ENCODE data around the gene ARHGAP26. TPM values are rescaled to one million over a fixed set of nuclear protein-coding genes. Genes with fewer than 3 reads are reported as not detected.

Gene ARHGAP26
- total RNA-seq, 1 donor from 2014 or later: 35.4 TPM

DNA sequence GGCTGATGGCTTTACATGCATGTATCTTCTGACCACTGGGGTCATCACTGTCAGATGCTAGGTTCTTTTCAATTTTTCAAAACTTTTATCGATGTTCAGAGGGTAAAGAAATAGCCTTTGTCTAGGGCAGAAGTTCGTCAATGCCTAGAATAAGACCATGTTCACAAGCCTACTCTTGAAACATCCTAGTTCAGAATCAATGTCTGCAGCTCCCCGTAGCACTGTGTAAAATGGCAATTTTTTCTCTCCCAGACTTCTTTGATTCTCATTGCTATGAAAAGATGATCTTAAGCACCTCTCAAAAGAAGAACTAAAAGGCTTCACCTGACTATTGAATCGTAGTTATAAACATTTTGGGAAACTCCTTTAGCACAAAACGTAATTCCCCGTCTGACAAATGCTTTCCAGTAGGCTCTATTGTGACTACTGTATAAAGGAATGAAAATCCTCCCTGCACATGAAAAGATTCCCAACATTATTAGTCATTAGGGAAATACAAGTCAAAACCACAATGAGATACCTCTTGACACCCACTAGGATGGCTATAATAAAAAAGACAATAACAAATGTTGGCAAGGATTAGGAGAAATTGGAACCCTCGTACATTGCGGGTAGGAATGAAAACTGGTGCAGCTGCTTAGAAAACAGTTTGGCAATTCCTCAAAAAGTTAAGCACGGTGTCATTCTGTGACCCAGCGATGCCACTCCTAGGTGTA lies 263.5 kb downstream of the ARHGAP26 start:
- Histone ChIP-seq H3K36me3 (no peaks in the 10 kb centered on the region), H3K4me1 (peaks cover 3% of the 10 kb centered on the region), H3K27ac (no peak overlapping the region), H3K9me3 (no peaks in the 10 kb centered on the region), H3K27me3 (no peaks in the 10 kb centered on the region), H3K4me3 (no peak overlapping the region)
- intact Hi-C loops (cut with DNase I): no loop called here
- ATAC-seq (no peak), DNase-seq (no peak)
- TF ChIP-seq CTCF (IDR thresholded peaks at IDR 0.05): no peak

DNA sequence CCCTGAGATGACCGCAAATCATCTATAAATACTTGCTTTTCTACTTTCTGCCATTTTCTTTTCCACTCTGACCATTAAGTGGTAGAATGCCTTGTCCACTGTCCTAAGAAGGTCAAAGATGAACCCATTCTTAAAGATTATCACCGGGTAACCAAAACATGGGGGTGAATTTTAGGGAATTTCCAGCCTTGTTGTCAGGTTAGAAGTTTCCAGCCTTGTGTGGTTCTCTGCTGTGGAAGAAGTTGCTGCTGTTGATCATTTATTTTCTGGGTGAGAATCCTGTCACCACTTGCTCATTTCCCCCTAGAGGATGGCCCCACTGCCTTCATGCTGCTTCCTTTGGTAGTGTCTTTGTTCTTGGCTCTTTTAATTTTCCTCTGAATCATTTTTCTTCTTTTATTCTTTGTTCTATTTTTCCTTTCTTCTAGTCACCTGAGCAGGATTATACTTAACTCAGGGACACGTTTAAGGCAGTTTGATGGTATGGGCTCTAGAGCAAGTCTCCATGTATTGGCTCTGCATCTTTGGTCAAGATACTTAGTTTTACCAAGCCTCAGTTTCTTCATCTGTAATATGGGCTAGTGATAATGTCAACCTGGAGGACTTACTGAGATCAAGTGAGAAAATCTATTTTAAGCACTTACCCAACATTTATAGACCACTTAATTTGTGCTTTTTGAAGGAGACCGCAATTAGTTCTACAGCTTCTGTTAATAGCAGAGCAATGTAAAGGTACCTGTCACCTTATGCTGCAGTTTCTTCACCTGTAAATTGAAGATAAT lies 266.2 kb downstream of the ARHGAP26 start:
- no peak for TF ChIP-seq CTCF (IDR thresholded peaks at IDR 0.05)
- ATAC-seq (no peak), DNase-seq (no peak)
- Histone ChIP-seq H3K36me3 (no peaks in the 10 kb centered on the region), H3K9me3 (no peaks in the 10 kb centered on the region), H3K27me3 (no peaks in the 10 kb centered on the region), H3K27ac (no peak overlapping the region), H3K4me1 (no peaks in the 10 kb centered on the region), H3K4me3 (no peak overlapping the region)
- intact Hi-C loops (cut with DNase I): no loop called here

DNA sequence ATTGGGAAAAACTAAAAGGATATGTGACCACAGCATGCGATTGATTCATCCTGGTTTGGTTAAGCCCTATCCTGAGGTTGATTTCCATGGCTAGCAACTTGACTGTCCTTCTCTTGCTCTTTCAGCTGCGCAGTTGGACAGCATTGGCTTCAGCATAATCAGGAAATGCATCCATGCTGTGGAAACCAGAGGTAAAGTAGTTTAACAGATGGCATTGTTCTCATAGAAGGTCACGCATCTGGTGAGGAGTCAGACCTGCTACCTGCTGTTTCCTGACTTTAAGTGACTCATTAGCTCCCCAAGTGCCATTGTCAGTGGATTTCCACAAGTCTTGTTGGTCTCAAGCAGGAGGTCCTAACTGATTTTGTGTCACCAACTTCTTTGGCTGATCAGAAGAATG lies 266.9 kb downstream of the ARHGAP26 start:
- DNase-seq (no peak), ATAC-seq (no peak)
- TF ChIP-seq CTCF (IDR thresholded peaks at IDR 0.05): no peak
- intact Hi-C loops (cut with DNase I): no loop called here
- Histone ChIP-seq H3K9me3 (no peaks in the 10 kb centered on the region), H3K4me1 (no peaks in the 10 kb centered on the region), H3K27ac (no peak overlapping the region), H3K27me3 (no peaks in the 10 kb centered on the region), H3K36me3 (no peaks in the 10 kb centered on the region), H3K4me3 (no peak overlapping the region)

DNA sequence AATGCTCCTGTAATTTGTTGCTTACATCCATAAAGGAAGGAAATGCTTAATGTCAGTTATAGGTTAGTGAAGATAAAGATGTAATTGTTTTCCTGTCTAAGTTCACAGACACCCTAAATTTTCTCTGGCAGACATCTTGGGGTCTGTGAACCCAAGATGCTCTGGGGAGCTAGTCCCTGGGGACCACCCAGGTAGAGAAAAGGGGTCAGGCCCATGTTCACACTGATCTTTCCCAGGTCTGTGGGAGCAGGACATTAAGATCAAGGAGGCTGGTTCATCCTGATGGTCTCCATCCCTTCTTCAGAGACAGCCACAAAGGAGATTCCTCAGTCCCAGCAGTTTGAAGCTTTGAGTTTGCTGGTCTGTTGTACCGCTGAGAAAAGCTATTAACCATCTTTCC lies 267.5 kb downstream of the ARHGAP26 start:
- ATAC-seq: no peak
- no peak for DNase-seq
- Histone ChIP-seq H3K36me3 (no peaks in the 10 kb centered on the region), H3K4me1 (no peaks in the 10 kb centered on the region), H3K4me3 (no peak overlapping the region), H3K27ac (no peak overlapping the region), H3K27me3 (no peaks in the 10 kb centered on the region), H3K9me3 (no peaks in the 10 kb centered on the region)
- TF ChIP-seq CTCF (IDR thresholded peaks at IDR 0.05): no peak
- intact Hi-C loops (cut with DNase I): no loop called here

DNA sequence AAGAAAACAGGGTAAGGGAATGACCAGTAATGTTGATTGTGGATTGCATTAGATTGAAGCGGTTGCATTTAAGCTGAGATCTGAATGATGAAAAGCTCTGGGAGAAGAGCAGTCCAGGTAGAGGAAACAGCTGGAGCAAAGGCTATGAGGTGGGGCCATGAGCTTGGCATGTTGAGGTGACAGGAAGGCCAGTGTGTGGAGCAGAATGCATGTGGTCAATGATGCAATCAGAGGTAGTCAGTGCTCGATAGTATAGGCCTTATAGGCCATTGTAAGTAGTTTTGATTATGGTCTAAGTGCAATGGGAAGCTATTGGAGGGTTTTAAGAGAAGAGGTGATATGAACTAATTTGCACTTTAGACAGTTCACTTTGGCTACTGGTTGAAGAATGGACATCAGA lies 270.4 kb downstream of the ARHGAP26 start:
- H3K27ac ChIP-seq: no peak overlapping the region

More for the DNA sequence above, 270.4 kb downstream of the ARHGAP26 start:
- ATAC-seq (no peak), DNase-seq (no peak)
- H3K4me3 ChIP-seq: no peak overlapping the region
- no peaks in the 10 kb centered on the region for H3K9me3 ChIP-seq
- intact Hi-C loops (cut with DNase I): no loop called here
- no peaks in the 10 kb centered on the region for H3K36me3 ChIP-seq
- TF ChIP-seq CTCF (IDR thresholded peaks at IDR 0.05): no peak
- H3K27me3 ChIP-seq: no peaks in the 10 kb centered on the region
- H3K4me1 ChIP-seq: no peaks in the 10 kb centered on the region
